Lower leg skin (tissue), 3 donors: ENCODE measurements around the gene MAP3K20.

Experiments used
- POLR2A ChIP-seq, 2 donors: fragments of 450-650 bp; IDR thresholded peaks; one replicate each; pipeline ENCODE4 v1.6.1; 2016 to 2017; ENCODE audit warnings: antibody characterized with exemption in 2 of 2, mild to moderate bottlenecking in 1 of 2, moderate library complexity in 1 of 2
- TF ChIP-seq, protein P1 (sequence below), 3 donors: fragments of 450-650 bp; IDR thresholded peaks; one replicate each; pipeline ENCODE4 v1.5.1; 2016; ENCODE audit warnings: antibody characterized with exemption in 3 of 3, mild to moderate bottlenecking in 3 of 3, moderate library complexity in 2 of 3

DNA sequence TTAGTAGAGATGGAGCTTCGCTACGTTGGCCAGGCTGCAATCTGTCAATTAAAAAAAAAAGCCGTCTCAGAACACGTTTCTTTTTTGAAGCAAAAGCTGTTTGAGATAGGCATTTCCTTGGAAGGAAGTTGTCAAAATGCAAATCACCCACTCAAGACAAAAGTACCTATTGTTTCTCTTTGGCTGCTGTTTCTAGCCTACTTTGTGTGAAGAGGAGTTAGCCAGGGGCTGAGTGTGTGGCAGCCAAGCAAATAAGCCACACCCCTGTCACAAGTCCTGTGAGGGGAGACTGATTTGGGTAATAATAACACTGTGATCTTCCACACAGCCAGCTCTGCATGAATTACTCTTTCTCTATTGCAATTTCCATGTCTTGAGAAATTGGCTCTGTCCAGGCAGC, 231.6 kb downstream of the MAP3K20 start:
- TF ChIP-seq, protein P1, sequence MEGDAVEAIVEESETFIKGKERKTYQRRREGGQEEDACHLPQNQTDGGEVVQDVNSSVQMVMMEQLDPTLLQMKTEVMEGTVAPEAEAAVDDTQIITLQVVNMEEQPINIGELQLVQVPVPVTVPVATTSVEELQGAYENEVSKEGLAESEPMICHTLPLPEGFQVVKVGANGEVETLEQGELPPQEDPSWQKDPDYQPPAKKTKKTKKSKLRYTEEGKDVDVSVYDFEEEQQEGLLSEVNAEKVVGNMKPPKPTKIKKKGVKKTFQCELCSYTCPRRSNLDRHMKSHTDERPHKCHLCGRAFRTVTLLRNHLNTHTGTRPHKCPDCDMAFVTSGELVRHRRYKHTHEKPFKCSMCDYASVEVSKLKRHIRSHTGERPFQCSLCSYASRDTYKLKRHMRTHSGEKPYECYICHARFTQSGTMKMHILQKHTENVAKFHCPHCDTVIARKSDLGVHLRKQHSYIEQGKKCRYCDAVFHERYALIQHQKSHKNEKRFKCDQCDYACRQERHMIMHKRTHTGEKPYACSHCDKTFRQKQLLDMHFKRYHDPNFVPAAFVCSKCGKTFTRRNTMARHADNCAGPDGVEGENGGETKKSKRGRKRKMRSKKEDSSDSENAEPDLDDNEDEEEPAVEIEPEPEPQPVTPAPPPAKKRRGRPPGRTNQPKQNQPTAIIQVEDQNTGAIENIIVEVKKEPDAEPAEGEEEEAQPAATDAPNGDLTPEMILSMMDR (IDR thresholded peaks at IDR 0.05), result no peak
- TF ChIP-seq POLR2A (IDR thresholded peaks at IDR 0.05), result no peak
